Endodermal cell (in vitro differentiated cells): ENCODE results near the gene BPIFB6. TPM values are rescaled to one million over a fixed set of nuclear protein-coding genes. Genes with fewer than 3 reads are reported as not detected.

Source experiments
- DNase-seq: peaks from one replicate; pipeline ENCODE4 v3.0.0-alpha.2; 2017
- H3K27ac ChIP-seq: 2 replicates; pipeline ENCODE4 v1.5.1; 2013; ENCODE audit warnings: mild to moderate bottlenecking, low read depth, low read length, moderate library complexity
- H3K27me3 ChIP-seq: 2 replicates; pipeline ENCODE4 v1.6.1; 2013; ENCODE audit warnings: mild to moderate bottlenecking, low read length, moderate library complexity; ENCODE audit not compliant: insufficient read depth, control insufficient read depth, poor library complexity, severe bottlenecking
- H3K36me3 ChIP-seq: 2 replicates; pipeline ENCODE4 v1.7.0; 2013; ENCODE audit warnings: mild to moderate bottlenecking, low read length, moderate library complexity; ENCODE audit not compliant: control insufficient read depth, insufficient read depth
- H3K4me1 ChIP-seq: one replicate; pipeline ENCODE4 v1.7.0; 2013; ENCODE audit warnings: low read length; ENCODE audit not compliant: control insufficient read depth, insufficient read depth
- H3K4me3 ChIP-seq: 2 replicates; pipeline ENCODE4 v1.5.1; 2013; ENCODE audit warnings: mild to moderate bottlenecking, low read length, moderate library complexity
- H3K9ac ChIP-seq: 2 replicates; pipeline ENCODE4 v1.6.1; 2013; ENCODE audit warnings: mild to moderate bottlenecking, low read length, moderate library complexity; ENCODE audit not compliant: poor library complexity, severe bottlenecking; ENCODE audit errors: extremely low read depth
- H3K9me3 ChIP-seq: 2 replicates; pipeline ENCODE4 v1.6.1; 2013; ENCODE audit warnings: mild to moderate bottlenecking, low read length, moderate library complexity; ENCODE audit not compliant: control insufficient read depth
- H3K27ac Mint-ChIP-seq: 2 replicates; pipeline ENCODE4 v1.8.0; 2020; ENCODE audit warnings: mixed read lengths
- H3K27me3 Mint-ChIP-seq: 2 replicates; pipeline ENCODE4 v1.8.0; 2021; ENCODE audit warnings: mild to moderate bottlenecking, mixed read lengths; ENCODE audit not compliant: insufficient read depth
- H3K36me3 Mint-ChIP-seq: 2 replicates; pipeline ENCODE4 v1.8.0; 2020; ENCODE audit warnings: low read depth, mixed read lengths
- H3K4me1 Mint-ChIP-seq: 2 replicates; pipeline ENCODE4 v1.8.0; 2020; ENCODE audit warnings: mixed read lengths
- H3K4me3 Mint-ChIP-seq: 2 replicates; pipeline ENCODE4 v1.8.0; 2020; ENCODE audit warnings: mild to moderate bottlenecking, moderate library complexity, mixed read lengths
- H3K9me3 Mint-ChIP-seq: 2 replicates; pipeline ENCODE4 v1.8.0; 2020; ENCODE audit warnings: mild to moderate bottlenecking, mixed read lengths
- WGBS, 2 experiments: methylation state at CpG; one replicate each; pipeline versions ENCODE4 v1.1.5 to v1.1.7; 2013; ENCODE audit warnings: missing lambda C conversion rate in 2 of 2, mixed read lengths in 1 of 2; ENCODE audit not compliant: insufficient coverage in 1 of 2, insufficient read length in 1 of 2; 5-methylcytosine and 5-hydroxymethylcytosine counted together
- total RNA-seq, 2 donors: library from RNA; stranded (reverse); fragmentation: NEBNext Ultra II Directional in 1 of 2; extraction: Animal tissue kit (Norgen Biotek cat#: 25700) in 1 of 2; gene quantifications; 2 replicates in 1 of 2; 3 replicates in 1 of 2; pipeline ENCODE4 v1.2.1, GENCODE V29; 2021
- TF ChIP-seq, protein P1 (sequence below): fragments of 200-600 bp; sonication (generic); conservative IDR thresholded peaks from 2 replicates; pipeline ENCODE4 v1.5.0; 2021; ENCODE audit warnings: antibody characterized with exemption, mild to moderate bottlenecking

BPIFB6 gene
- total RNA-seq, 2 donors from 2014 or later = not detected

- Histone ChIP-seq H3K9me3 (peaks cover 23% of the 10 kb centered on the region), H3K4me1 (no peaks in the 10 kb centered on the region), H3K36me3 (no peaks in the 10 kb centered on the region), H3K27me3 (no peaks in the 10 kb centered on the region), H3K9ac (no peak overlapping the region), H3K27ac (no peak overlapping the region), H3K4me3 (no peak overlapping the region)
- DNase-seq = no peak
- Mint-ChIP-seq H3K27me3 (peaks cover 10% of the 10 kb centered on the region), H3K27ac (no peak overlapping the region), H3K4me3 (no peak overlapping the region), H3K4me1 (no peaks in the 10 kb centered on the region), H3K36me3 (peaks cover 14% of the 10 kb centered on the region), H3K9me3 (peaks cover 34% of the 10 kb centered on the region)
- TF ChIP-seq, protein P1, sequence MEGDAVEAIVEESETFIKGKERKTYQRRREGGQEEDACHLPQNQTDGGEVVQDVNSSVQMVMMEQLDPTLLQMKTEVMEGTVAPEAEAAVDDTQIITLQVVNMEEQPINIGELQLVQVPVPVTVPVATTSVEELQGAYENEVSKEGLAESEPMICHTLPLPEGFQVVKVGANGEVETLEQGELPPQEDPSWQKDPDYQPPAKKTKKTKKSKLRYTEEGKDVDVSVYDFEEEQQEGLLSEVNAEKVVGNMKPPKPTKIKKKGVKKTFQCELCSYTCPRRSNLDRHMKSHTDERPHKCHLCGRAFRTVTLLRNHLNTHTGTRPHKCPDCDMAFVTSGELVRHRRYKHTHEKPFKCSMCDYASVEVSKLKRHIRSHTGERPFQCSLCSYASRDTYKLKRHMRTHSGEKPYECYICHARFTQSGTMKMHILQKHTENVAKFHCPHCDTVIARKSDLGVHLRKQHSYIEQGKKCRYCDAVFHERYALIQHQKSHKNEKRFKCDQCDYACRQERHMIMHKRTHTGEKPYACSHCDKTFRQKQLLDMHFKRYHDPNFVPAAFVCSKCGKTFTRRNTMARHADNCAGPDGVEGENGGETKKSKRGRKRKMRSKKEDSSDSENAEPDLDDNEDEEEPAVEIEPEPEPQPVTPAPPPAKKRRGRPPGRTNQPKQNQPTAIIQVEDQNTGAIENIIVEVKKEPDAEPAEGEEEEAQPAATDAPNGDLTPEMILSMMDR = no peak
- WGBS, 2 experiments = 89 to 92% methylated on average over 3 of the region's 3 CpGs
Measured at GRCh38 chr20:33046412-33046811, 15.0 kb downstream of the BPIFB6 start.

GRCh38 chr20:33051333-33051732 lies 19.9 kb downstream of the BPIFB6 start:
- peaks cover 21% of the 10 kb centered on the region for H3K4me1 Mint-ChIP-seq
- Histone ChIP-seq H3K9ac (no peak overlapping the region), H3K27me3 (no peaks in the 10 kb centered on the region), H3K4me1 (no peaks in the 10 kb centered on the region), H3K4me3 (no peak overlapping the region), H3K27ac (no peak overlapping the region), H3K9me3 (peaks cover 3% of the 10 kb centered on the region), H3K36me3 (no peaks in the 10 kb centered on the region)
- no peaks in the 10 kb centered on the region for H3K36me3 Mint-ChIP-seq
- H3K27ac Mint-ChIP-seq = no peak overlapping the region
- DNase-seq = no peak
- WGBS, 2 experiments = 75 to 79% methylated on average over 4 of the region's 4 CpGs
- H3K4me3 Mint-ChIP-seq = no peak overlapping the region
- TF ChIP-seq, protein P1 = peak; percentile 21
- peaks cover 2% of the 10 kb centered on the region for H3K27me3 Mint-ChIP-seq
- peaks cover 10% of the 10 kb centered on the region for H3K9me3 Mint-ChIP-seq

- no peaks in the 10 kb centered on the region for H3K36me3 Mint-ChIP-seq
- H3K4me1 Mint-ChIP-seq = peaks cover 30% of the 10 kb centered on the region
- no peak within 1 kb of the TSS for H3K27ac Mint-ChIP-seq
- Histone ChIP-seq H3K9me3 (no peaks in the 10 kb centered on the region), H3K4me3 (no peak within 1 kb of the TSS), H3K9ac (no peak within 1 kb of the TSS), H3K27ac (no peak within 1 kb of the TSS), H3K4me1 (no peaks in the 10 kb centered on the region), H3K27me3 (no peaks in the 10 kb centered on the region), H3K36me3 (no peaks in the 10 kb centered on the region)
- H3K4me3 Mint-ChIP-seq = no peak within 1 kb of the TSS
- WGBS, 2 experiments = 87 to 88% methylated on average over 12 to 25 of the region's 25 CpGs
- no peaks in the 10 kb centered on the region for H3K27me3 Mint-ChIP-seq
- peak; percentile 57 for DNase-seq
- no peaks in the 10 kb centered on the region for H3K9me3 Mint-ChIP-seq
- TF ChIP-seq, protein P1 = no peak
Measured at GRCh38 chr20:33053291-33054106, 22.1 kb downstream of the BPIFB6 start, which contains the start of gene BPIFB3. Gene BPIFB3 (plus strand): TSS chr20:33053903. CDS start chr20:33055436, 1,533 bp downstream.
